H1 (cell line): ENCODE results near the gene CCDC30. TPM values are rescaled to one million over a fixed set of nuclear protein-coding genes. Genes with fewer than 3 reads are reported as not detected.

ENCODE experiments used
- E2F6 ChIP-seq: IDR thresholded peaks from 2 replicates; pipeline ENCODE4 v1.6.1; 2012; ENCODE audit warnings: inconsistent platforms
- TCF12 ChIP-seq: IDR thresholded peaks from 2 replicates; pipeline ENCODE4 v1.6.1; 2011; ENCODE audit warnings: low read depth, mild to moderate bottlenecking, low read length
- TEAD4 ChIP-seq: IDR thresholded peaks from 2 replicates; pipeline ENCODE4 v1.6.1; 2012; ENCODE audit warnings: low read depth, low read length, inconsistent platforms, mixed read lengths
- polyA plus RNA-seq, 7 experiments: library from polyadenylated mRNA; depleted of rRNA in 3 of 7; stranded (reverse) in 5 of 7; unstranded in 2 of 7; fragments of >200 nt in 5 of 7; fragments of 200-250 nt in 2 of 7; gene quantifications; 1 replicate in 5 of 7; 2 replicates in 1 of 7; 4 replicates in 1 of 7; pipeline versions ENCODE4 v1.2.1 to v1.2.3, GENCODE V29; 2011 to 2013; ENCODE audit warnings: missing spikeins in 2 of 7, mixed read lengths in 2 of 7
- total RNA-seq: library from RNA; stranded (reverse); fragmentation: NEBNext Ultra II Directional; extraction: Animal tissue kit (Norgen Biotek cat#: 25700); gene quantifications from 2 replicates; pipeline ENCODE4 v1.2.1, GENCODE V29; 2021

Gene CCDC30
- total and polyA plus RNA-seq, 2 of the 8 experiments (the other 6 are each of a cell fraction or from before 2014, with no cell fraction given), result 0.60 to 1.8 TPM

- TF ChIP-seq E2F6, result no peak
- TF ChIP-seq TEAD4, result no peak
- no peak for TF ChIP-seq TCF12
These were observed 13.8 kb upstream of the CCDC30 start (continued) for GRCh38 chr1:42449256-42449655.
